ENCODE results near the gene CABP4. TPM values are rescaled to one million over a fixed set of nuclear protein-coding genes. Genes with fewer than 3 reads are reported as not detected.

The CABP4 gene
- total RNA-seq, 1 donor from 2014 or later, result 0.49 TPM

Small RNAs within 50 kb of the gene (small RNA-seq; reads per million reads assigned to genes)
- not detected for gene MIR6752 (ENCODE audit: low replicate concordance)

Other genes with a start within 250 kb of the CABP4 start
- gene GRK2, start 188.9 kb upstream of the CABP4 start, total RNA-seq, result 34.5 TPM
- 33.0 TPM for gene ANKRD13D, start 166.1 kb upstream of the CABP4 start, total RNA-seq
- gene SSH3, start 151.8 kb upstream of the CABP4 start, total RNA-seq, result 13.4 TPM
- 9.5 TPM for gene POLD4, start 101.8 kb upstream of the CABP4 start, total RNA-seq
- 0.89 TPM for gene CLCF1, start 81.8 kb upstream of the CABP4 start, total RNA-seq
- gene RAD9A, start 63.4 kb upstream of the CABP4 start, total RNA-seq, result 9.6 TPM
- 78.3 TPM for gene PPP1CA, start 53.5 kb upstream of the CABP4 start, total RNA-seq
- 1.2 TPM for gene TBC1D10C, start 51.3 kb upstream of the CABP4 start, total RNA-seq
- gene CARNS1, start 39.7 kb upstream of the CABP4 start, total RNA-seq, result 3.8 TPM
- 39.8 TPM for gene RPS6KB2, start 26.9 kb upstream of the CABP4 start, total RNA-seq
- 0.89 TPM for gene PTPRCAP, start 17.7 kb upstream of the CABP4 start, total RNA-seq
- 30.2 TPM for gene CORO1B, start 11.9 kb upstream of the CABP4 start, total RNA-seq
- gene GPR152, start 2.6 kb upstream of the CABP4 start, total RNA-seq, result not detected
- 33.7 TPM for gene TMEM134, start 13.9 kb downstream of the CABP4 start, total RNA-seq
- 42.8 TPM for gene AIP, start 27.7 kb downstream of the CABP4 start, total RNA-seq
- 7.5 TPM for gene PITPNM1, start 50.0 kb downstream of the CABP4 start, total RNA-seq
- 4.5 TPM for gene CDK2AP2, start 52.8 kb downstream of the CABP4 start, total RNA-seq
- gene CABP2, start 68.1 kb downstream of the CABP4 start, total RNA-seq, result not detected
- 333 TPM for gene GSTP1, start 128.5 kb downstream of the CABP4 start, total RNA-seq
- gene NDUFV1, start 151.6 kb downstream of the CABP4 start, total RNA-seq, result 121 TPM
- 6.0 TPM for gene NUDT8, start 174.6 kb downstream of the CABP4 start, total RNA-seq
- not detected for gene TBX10, start 184.4 kb downstream of the CABP4 start, total RNA-seq
- gene ACY3, start 195.4 kb downstream of the CABP4 start, total RNA-seq, result 0.20 TPM
- gene ALDH3B2, start 219.3 kb downstream of the CABP4 start, total RNA-seq, result 19.1 TPM